ENCODE results near the gene MGMT. TPM values are rescaled to one million over a fixed set of nuclear protein-coding genes. Genes with fewer than 3 reads are reported as not detected.

Gene MGMT
- total RNA-seq, 2 donors from 2014 or later: 17.8 to 19.2 TPM

DNA sequence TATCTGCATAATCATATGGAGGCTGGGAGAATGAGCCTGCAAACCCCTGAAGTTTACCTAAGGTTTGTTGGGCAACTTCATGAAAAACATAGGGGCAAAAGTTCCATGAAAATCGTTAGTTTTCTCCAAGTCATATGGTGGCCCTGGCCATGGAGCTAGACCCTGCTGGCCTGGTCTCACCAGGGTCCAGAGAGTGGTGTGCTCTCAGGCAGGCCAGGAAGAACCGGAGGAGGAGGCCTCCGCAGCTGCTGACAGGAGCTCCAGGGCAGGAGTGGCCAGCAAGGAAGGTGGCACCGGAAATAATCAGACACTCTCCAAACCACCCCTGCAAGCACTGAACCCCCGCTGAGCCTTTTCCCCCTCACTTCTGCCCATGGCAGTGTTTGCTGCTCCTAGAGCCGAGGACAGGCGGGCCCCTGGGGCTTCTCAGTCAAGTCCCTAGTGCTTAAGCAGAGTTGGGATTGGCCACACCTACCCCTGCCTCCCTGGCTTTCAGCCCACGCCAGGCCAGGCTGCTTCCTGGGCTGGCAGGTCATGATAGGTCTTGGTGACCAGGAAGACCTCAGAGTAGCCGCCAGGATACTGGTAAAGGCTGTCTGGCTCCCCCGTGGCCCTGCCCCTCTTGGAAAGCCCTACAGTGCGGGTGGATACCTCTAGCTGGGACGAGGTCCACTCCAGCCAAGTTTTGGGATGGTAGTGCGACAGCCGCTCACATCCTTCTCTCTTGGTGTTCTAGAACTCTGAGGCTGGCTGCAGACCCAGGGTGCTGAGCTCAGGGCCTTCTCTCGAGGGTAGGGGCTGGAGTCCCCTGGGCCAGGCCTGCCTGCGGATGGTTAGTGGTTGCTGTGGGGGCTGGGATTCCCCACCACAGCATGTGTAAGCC is 242.8 kb downstream of the MGMT start:
- DNase-seq: no peak
- Mint-ChIP-seq H3K27ac (no peak overlapping the region), H3K27me3 (ENCODE audit: low read depth) (no peaks in the 10 kb centered on the region), H3K4me1 (ENCODE audit: low read depth) (no peaks in the 10 kb centered on the region), H3K9me3 (no peaks in the 10 kb centered on the region), H3K4me3 (no peak overlapping the region), H3K36me3 (ENCODE audit: insufficient read depth in 2 of 2) (peaks cover 1 to 5% of the 10 kb centered on the region in 2 donors)
- ATAC-seq (replicated peaks in 1 of 2): no peak

GRCh38 chr10:129710510-129710847 is 243.4 kb downstream of the MGMT start:
- DNase-seq (no peak), ATAC-seq (replicated peaks in 1 of 2) (no peak)
- Mint-ChIP-seq H3K4me1 (ENCODE audit: low read depth) (no peaks in the 10 kb centered on the region), H3K36me3 (ENCODE audit: insufficient read depth in 2 of 2) (peaks cover 1 to 5% of the 10 kb centered on the region in 2 donors), H3K4me3 (no peak overlapping the region), H3K27ac (no peak overlapping the region), H3K9me3 (no peaks in the 10 kb centered on the region), H3K27me3 (ENCODE audit: low read depth) (no peaks in the 10 kb centered on the region)

DNA sequence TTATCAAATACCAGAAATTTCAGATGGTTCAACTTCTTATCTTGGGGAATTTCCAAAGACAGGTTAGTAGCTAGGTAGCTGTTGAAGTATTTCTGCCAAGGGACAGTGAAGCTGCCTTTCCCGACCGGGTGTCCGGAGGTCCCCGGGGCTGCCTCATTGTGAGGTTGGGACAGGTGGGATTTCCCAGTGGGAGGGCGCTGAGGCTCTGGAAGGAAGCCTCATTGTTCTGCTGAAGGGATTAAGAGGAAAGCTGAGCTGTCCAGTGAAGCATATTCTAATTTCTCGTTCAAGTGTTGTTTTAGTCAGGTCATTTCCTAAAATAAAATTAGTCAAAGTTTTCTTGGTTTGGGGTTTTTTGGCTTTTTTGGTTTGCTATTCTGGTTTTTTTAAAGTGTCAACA is 244.2 kb downstream of the MGMT start:
- H3K36me3 Mint-ChIP-seq (ENCODE audit: insufficient read depth in 2 of 2): peaks cover 1 to 5% of the 10 kb centered on the region in 2 donors
- H3K27ac Mint-ChIP-seq: peak overlapping the region; percentile 85
- no peaks in the 10 kb centered on the region for H3K27me3 Mint-ChIP-seq (ENCODE audit: low read depth)
- ATAC-seq (replicated peaks in 1 of 2) (no peak), DNase-seq (no peak)
- H3K4me3 Mint-ChIP-seq: no peak overlapping the region
- H3K9me3 Mint-ChIP-seq: no peaks in the 10 kb centered on the region
- no peaks in the 10 kb centered on the region for H3K4me1 Mint-ChIP-seq (ENCODE audit: low read depth)

DNA sequence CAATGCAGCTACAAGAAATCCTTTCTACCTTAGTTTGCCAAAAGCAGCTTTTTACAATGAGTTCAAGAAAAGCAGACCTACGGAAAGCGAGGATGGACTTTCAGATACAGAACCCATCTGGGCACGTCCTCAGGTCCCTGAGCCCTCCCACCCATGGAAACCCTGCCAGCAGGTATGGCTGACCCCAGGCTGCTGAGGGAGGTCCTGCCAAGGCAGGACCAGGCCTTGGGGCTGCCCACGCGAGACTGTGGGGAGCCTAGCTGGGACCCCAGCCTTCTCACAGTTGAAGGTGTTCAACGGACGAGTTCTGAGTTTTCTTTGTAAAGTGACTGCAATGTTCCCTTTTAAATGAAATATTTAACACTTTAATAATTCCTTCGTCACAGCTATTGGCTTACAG is 245.0 kb downstream of the MGMT start:
- ATAC-seq (replicated peaks in 1 of 2) (no peak), DNase-seq (no peak)
- Mint-ChIP-seq H3K4me3 (no peak overlapping the region), H3K27ac (no peak overlapping the region), H3K36me3 (ENCODE audit: insufficient read depth in 2 of 2) (peaks cover 1 to 5% of the 10 kb centered on the region in 2 donors), H3K4me1 (ENCODE audit: low read depth) (no peaks in the 10 kb centered on the region), H3K9me3 (no peaks in the 10 kb centered on the region), H3K27me3 (ENCODE audit: low read depth) (no peaks in the 10 kb centered on the region)

DNA sequence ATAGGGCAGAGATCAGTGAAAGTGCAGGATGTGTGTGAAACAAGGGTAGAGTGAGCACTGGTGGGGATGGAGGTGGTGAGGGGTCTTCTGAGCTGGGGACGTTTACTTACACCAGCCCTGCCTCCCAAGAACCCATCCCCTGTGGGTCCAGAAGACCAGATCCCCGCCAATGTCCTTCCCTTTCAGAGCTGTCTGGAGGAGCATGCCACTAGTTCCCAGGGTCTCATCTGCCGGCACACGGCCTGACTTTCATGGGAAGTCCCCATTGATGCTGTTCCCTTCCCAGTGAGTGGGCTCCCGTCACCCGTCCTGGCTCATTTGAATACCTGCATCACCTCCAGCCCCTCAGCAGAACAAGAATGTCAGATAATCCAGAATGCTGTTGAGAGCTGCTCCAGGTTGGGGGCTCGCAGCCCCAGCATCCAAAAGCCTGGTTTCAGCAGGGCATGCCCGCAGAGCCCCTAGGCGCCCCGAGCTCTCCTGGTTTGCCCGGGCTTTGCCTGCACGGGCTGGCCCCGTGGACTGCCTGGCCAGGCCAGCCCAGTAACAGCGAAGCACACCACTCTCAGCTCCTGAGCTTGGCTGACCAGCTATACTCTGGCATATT is 246.7 kb downstream of the MGMT start:
- no peak for ATAC-seq (replicated peaks in 1 of 2)
- Mint-ChIP-seq H3K36me3 (ENCODE audit: insufficient read depth in 2 of 2) (peaks cover 5 to 6% of the 10 kb centered on the region in 2 donors), H3K4me1 (ENCODE audit: low read depth) (no peaks in the 10 kb centered on the region), H3K9me3 (no peaks in the 10 kb centered on the region), H3K27ac (no peak overlapping the region), H3K4me3 (no peak overlapping the region), H3K27me3 (ENCODE audit: low read depth) (no peaks in the 10 kb centered on the region)
- no peak for DNase-seq

DNA sequence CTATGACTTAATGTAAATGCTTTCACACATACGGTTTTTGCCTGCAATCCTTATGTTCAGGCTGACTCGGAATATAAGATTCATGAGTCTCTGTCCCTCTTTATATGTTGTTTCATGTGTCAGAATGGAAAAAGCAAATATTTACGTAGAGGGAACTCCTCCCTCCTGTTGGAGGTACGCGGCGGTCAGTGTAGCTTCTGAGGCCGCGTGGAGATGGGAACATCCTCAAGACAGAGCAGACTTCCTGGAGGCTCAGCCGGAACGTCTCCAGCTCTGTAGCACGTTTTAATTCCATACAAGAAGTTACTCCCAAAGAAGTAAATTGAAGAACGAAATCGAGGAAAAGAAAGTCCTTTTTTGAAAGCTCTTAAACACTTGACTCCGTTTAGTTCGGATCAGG is 248.8 kb downstream of the MGMT start:
- no peak overlapping the region for H3K4me3 Mint-ChIP-seq
- no peaks in the 10 kb centered on the region for H3K4me1 Mint-ChIP-seq (ENCODE audit: low read depth)
- H3K27me3 Mint-ChIP-seq (ENCODE audit: low read depth): no peaks in the 10 kb centered on the region
- no peak overlapping the region for H3K27ac Mint-ChIP-seq
- peaks cover 9 to 11% of the 10 kb centered on the region in 2 donors for H3K36me3 Mint-ChIP-seq (ENCODE audit: insufficient read depth in 2 of 2)
- peaks cover 4 to 6% of the 10 kb centered on the region in 2 donors for H3K9me3 Mint-ChIP-seq
- ATAC-seq (replicated peaks in 1 of 2) (no peak), DNase-seq (no peak)

- H3K4me3 Mint-ChIP-seq: no peak overlapping the region
- peaks cover 10 to 15% of the 10 kb centered on the region in 2 donors for H3K36me3 Mint-ChIP-seq (ENCODE audit: insufficient read depth in 2 of 2)
- no peak overlapping the region for H3K27ac Mint-ChIP-seq
- DNase-seq: no peak
- peaks cover 4 to 8% of the 10 kb centered on the region in 2 donors for H3K9me3 Mint-ChIP-seq
- H3K4me1 Mint-ChIP-seq (ENCODE audit: low read depth): no peaks in the 10 kb centered on the region
- ATAC-seq (replicated peaks in 1 of 2): no peak
- H3K27me3 Mint-ChIP-seq (ENCODE audit: low read depth): no peaks in the 10 kb centered on the region
Observed at GRCh38 chr10:129716211-129716681, 249.2 kb downstream of the MGMT start.

GRCh38 chr10:129716881-129717280 is 249.8 kb downstream of the MGMT start:
- Mint-ChIP-seq H3K27ac (no peak overlapping the region), H3K27me3 (ENCODE audit: low read depth) (no peaks in the 10 kb centered on the region), H3K4me3 (no peak overlapping the region), H3K36me3 (ENCODE audit: insufficient read depth in 2 of 2) (peaks cover 10 to 19% of the 10 kb centered on the region in 2 donors), H3K4me1 (ENCODE audit: low read depth) (no peaks in the 10 kb centered on the region), H3K9me3 (peaks cover 5 to 8% of the 10 kb centered on the region in 2 donors)
- no peak for ATAC-seq (replicated peaks in 1 of 2)
- no peak for DNase-seq

DNA sequence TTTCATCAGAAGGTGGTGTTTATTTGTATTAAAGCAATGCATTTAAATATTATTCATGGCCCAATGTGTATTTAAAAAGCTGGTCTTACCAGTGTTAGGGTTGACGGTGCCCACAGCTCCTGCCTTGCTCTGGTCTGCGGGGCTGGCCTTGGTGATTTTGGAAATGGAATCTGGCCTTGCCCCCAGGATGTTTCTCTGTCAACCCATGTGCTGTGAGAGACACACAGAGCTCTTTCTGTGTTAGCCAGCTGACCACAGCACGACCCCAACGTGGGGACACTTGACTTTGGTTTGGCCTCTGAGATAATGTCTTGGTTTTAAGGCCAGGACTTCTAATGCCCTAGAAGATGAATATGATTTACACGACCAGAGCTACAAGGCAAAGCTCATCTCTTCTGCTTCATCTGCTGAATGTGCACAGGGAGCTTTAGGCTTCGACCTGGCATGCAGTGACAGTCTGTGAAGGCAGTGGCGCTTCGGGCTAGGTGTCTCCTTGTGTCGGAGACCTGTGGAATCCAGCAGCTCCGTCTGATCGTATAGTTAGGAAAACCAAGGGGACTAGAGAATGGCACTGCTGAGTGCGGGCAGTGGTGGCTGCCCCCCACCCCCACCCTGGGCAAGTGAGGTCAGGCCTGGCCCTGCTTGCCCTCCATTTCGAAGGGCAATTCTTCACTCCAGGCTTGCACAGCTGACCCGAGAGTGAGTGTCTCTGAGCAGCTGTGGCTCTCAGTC is 250.9 kb downstream of the MGMT start:
- Mint-ChIP-seq H3K4me1 (ENCODE audit: low read depth) (no peaks in the 10 kb centered on the region), H3K36me3 (ENCODE audit: insufficient read depth in 2 of 2) (peaks cover 10 to 20% of the 10 kb centered on the region in 2 donors), H3K4me3 (no peak overlapping the region), H3K27ac (no peak overlapping the region), H3K27me3 (ENCODE audit: low read depth) (no peaks in the 10 kb centered on the region), H3K9me3 (peaks cover 5 to 9% of the 10 kb centered on the region in 2 donors)
- ATAC-seq (replicated peaks in 1 of 2): no peak
- no peak for DNase-seq

GRCh38 chr10:129718548-129719414 is 251.7 kb downstream of the MGMT start:
- DNase-seq (no peak), ATAC-seq (replicated peaks in 1 of 2) (no peak)
- no peak overlapping the region for H3K27ac Mint-ChIP-seq
- no peaks in the 10 kb centered on the region for H3K4me1 Mint-ChIP-seq (ENCODE audit: low read depth)
- peaks cover 12 to 20% of the 10 kb centered on the region in 2 donors for H3K36me3 Mint-ChIP-seq (ENCODE audit: insufficient read depth in 2 of 2)
- no peak overlapping the region for H3K4me3 Mint-ChIP-seq
- no peaks in the 10 kb centered on the region for H3K27me3 Mint-ChIP-seq (ENCODE audit: low read depth)
- peaks cover 7 to 9% of the 10 kb centered on the region in 2 donors for H3K9me3 Mint-ChIP-seq

DNA sequence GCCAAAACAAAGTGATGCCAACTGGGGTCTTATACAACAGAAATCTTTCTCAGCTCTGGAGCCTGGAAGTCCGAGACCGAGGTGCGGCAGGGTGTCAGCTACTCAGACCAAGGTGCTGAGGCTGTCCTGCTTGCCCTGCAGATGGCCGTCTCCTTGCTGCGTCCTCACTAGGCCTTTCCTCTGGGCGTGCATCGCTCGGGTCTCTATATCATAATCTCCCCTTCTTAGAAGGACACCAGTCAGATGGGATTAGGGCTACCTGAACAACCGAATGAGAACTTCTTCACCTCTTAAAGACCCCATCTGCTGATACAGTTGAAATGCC is 252.3 kb downstream of the MGMT start:
- H3K9me3 Mint-ChIP-seq: peaks cover 8 to 12% of the 10 kb centered on the region in 2 donors

GRCh38 chr10:129719889-129720590 is 253.0 kb downstream of the MGMT start:
- ATAC-seq (replicated peaks in 1 of 2) (no peak), DNase-seq (no peak)
- no peaks in the 10 kb centered on the region for H3K27me3 Mint-ChIP-seq (ENCODE audit: low read depth)
- H3K27ac Mint-ChIP-seq: no peak overlapping the region
- peaks cover 16 to 24% of the 10 kb centered on the region in 2 donors for H3K36me3 Mint-ChIP-seq (ENCODE audit: insufficient read depth in 2 of 2)
- H3K9me3 Mint-ChIP-seq: peaks cover 9 to 13% of the 10 kb centered on the region in 2 donors
- no peaks in the 10 kb centered on the region for H3K4me1 Mint-ChIP-seq (ENCODE audit: low read depth)
- no peak overlapping the region for H3K4me3 Mint-ChIP-seq

More for the DNA sequence above, 252.3 kb downstream of the MGMT start:
- Mint-ChIP-seq H3K4me1 (ENCODE audit: low read depth) (no peaks in the 10 kb centered on the region), H3K4me3 (no peak overlapping the region), H3K27me3 (ENCODE audit: low read depth) (no peaks in the 10 kb centered on the region), H3K27ac (no peak overlapping the region), H3K36me3 (ENCODE audit: insufficient read depth in 2 of 2) (peaks cover 14 to 21% of the 10 kb centered on the region in 2 donors)
- no peak for ATAC-seq (replicated peaks in 1 of 2)
- DNase-seq: no peak
